NCI-H526 (cell line): ENCODE results near the gene STOML1.

Experiments used
- DNase-seq, 2 experiments: peaks; one replicate each; lab custom pipeline; 2025; lab: John Stamatoyannopoulos, UW

Gene STOML1

DNA sequence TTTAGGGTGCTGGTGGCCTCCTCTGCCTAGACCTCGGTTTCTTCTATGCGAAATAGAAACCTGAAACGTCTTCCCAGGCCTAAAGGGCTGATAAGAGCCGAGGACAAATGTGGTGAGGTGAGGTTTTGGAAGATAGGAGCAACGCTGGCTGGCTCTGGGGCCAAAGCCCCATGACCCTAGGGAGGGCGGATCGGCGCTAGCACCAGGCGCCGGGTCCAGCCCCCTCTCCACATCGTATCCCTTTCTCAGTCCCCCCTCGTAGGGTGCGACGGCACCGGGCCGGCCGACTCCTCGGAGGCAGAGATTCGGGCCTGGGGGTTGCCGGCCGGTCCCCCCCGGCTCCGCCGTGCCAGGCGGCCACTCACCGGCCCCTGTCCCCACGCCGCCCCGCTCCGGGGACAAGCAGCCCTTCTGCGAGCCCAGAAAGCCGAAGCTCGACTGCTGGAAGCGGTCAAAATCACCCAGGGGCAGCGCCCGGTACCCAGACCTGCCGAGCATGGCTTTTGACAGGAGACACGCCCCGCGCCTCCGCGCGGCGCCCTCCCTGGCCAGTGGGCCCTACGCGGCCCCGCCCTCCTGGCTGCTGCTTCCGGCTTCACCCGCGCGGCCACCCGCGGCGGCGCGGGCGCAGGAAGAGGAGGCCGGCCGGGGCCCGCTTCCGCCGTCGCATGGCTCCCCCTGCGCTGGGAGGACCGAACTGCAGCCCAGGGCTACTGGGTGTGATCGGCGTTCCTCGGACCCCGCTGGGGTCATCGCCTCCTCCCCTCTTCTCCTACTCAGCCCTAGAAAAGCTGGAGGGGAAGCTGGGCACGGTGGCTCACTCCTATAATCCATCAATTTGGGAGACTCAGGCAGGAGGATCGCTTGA is at the start of gene STOML1:
Gene STOML1, minus strand, starts transcription at position 570 of the 868 bp plus-strand sequence. Its CDS starts 72 bp downstream, at position 498.
- DNase-seq: peak; percentile 73 to 95

DNA sequence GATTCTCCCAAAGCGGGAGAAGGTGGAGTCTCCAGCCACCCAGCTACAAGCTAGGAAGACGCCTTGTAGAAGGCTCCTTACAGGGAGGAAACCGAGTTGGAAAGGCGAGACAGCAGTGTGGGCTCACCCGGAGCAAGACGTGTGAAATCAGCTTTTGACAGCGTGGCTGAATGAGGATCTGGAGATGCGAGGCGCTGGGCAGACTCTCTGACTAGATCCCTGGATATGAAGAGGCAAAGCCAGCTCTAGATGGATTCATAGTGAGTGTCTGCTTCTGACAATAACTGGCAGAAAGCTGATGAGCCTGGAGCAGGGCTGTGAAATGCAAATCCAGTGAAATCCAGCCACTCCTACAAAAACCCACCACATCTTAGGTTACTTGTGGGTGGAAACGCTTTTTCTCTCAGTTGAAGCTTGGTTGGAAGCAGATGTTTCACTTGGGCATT is 49.2 kb upstream of the STOML1 start:
- DNase-seq: peak; percentile 29 to 57

DNA sequence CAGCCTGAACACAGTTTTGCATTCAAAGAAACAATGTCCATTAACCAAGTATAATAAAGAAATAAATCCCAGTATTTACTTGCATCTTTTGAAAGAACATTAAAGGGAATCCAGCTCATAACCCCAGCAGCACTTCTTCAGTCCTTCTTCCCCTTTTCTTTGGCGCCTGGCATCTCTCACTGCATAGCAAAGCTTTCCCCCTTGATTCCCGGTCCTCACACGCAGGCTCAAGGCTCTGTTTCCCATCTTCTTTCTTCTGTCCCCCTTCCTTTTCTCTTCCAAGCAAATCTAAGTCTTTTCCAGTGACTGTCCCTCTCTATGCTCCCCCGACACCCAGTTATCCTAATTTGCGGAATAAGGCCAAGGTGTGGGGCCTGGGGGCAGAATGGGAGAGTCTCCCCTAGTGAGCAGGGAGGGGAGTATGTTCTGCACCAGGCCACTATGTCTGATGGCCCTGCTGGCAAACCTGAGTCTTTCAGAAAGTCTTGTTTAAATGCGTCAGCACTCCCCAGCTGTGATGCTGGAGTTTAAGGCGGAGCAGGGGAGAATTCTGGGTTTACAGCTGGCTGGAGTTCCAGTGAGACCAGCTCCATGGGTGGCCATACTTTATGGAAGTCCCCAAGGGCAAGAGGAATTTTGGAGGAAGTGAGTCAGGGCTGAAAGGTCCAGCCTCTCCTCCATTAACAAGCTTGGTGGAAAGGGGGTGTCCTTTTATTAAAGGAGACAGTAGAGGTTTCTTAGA is 48.2 kb upstream of the STOML1 start:
- no peak for DNase-seq

- peak in 1 of 2 experiments; percentile 10 for DNase-seq
These were observed 47.5 kb upstream of the STOML1 start for GRCh38 chr15:74039656-74040010.

GRCh38 chr15:74038707-74039655 is 46.9 kb upstream of the STOML1 start:
- no peak for DNase-seq

- DNase-seq: peak in 1 of 2 experiments; percentile 31
These were observed 45.3 kb upstream of the STOML1 start for GRCh38 chr15:74037171-74038117.

DNA sequence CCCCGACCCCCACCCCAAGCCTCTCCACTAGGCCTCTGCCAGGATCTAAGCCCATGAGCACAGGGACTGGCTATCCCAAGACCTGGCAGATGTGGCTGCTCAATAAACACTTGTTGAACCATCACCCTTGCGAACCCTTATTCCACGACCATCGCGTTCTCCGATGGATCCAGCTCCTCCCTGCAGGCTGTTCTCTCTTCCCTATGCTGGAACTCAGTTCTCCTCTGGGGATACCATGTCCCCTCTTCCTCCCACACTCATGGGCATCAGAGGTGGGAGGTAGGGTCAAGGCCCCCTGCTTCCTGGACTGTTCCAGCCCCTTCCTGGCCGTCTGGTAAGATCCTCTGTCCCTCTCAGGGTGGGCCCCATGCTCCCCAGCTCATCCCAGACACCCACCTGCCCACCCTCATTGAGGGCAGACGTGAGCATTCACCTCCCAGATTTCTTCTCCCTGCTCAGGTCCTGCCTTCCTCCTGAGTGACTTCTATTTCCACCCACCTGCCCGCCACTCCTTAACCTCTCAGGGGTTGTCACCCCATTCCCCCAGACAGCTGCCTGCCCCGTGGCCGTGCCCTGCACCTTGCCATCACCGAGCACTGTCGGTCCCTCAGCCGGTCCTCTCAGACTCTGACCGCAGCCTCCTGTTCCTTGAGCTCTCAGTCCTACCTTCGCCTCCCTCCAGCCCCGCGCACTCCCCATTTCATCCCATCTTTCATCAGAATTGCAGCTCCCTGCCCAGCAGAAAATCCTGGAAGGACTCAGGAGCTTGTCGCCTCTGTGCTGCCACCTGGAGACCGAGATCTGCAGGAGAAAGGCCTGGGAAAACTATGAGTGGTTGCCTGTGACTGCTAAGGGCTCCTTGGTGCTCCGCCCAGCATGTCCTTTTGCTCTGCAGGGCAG is 44.4 kb upstream of the STOML1 start:
- DNase-seq: peak; percentile 5 to 74

GRCh38 chr15:74035121-74036017 is 43.3 kb upstream of the STOML1 start:
- no peak for DNase-seq

DNA sequence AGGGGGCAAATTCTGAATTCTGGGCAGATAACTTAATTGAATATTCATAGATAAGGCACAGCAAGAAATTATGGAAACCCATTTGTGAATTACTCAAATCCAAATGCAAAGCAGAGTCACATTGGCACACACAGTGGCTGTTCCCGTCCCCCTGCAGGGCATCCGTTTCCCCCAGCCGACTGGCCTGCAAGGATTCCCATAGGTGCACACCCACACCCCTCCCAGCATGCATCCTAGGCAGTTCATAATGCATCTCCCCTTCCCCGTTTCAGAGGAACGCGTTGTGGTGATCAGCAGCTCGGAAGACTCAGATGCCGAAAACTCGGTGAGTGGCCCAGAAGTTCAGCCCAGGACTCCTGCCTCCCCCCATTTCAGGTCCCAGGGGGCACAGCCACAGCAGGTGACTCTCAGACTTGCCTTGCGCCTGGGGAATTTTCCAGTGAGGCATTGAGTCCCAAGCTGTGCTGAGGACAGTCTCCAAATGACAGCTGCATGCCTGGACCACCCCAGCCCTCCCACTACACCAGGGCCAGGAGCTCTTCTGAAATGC is 42.2 kb upstream of the STOML1 start:
- peak; percentile 42 to 79 for DNase-seq

DNA sequence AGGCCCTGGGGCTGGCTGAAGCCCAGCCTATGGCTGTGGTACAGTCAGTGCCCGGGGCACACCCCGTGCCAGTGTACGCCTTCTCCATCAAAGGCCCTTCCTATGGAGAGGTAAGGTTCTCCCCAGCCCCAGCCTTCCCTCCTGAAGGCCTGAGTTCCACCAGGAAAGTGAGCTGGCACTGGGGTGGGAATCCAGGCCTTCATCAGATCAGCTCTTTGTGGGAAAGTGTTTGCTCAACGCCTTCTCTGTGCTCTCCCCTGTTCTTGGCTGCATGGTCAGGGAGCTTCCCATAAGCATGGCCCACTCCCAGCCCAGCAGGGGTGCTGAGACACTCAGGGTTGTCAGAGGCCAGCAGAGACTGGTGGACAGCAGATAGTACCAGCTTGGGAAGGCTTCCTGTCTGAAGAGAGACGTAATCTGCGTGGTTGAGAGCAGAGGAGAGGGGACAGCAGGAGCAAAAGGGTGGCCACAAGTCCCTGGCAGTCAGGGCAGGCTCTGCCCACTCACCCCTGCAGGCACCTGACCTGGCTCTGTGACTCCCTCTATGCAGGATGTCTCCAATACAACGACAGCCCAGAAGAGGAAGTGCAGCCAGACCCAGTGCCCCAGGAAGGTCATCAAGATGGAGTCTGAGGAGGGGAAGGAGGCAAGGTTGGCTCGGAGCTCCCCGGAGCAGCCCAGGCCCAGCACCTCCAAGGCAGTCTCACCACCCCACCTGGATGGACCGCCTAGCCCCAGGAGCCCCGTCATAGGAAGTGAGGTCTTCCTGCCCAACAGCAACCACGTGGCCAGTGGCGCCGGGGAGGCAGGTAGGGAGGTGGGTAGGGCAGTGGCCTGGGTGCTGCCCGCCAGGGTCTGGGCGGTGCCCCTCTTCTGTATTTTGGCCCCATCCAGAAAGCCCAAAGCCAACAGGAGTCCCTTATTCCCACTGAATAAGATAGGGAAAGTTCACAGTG is 40.8 kb upstream of the STOML1 start:
- DNase-seq: no peak

DNA sequence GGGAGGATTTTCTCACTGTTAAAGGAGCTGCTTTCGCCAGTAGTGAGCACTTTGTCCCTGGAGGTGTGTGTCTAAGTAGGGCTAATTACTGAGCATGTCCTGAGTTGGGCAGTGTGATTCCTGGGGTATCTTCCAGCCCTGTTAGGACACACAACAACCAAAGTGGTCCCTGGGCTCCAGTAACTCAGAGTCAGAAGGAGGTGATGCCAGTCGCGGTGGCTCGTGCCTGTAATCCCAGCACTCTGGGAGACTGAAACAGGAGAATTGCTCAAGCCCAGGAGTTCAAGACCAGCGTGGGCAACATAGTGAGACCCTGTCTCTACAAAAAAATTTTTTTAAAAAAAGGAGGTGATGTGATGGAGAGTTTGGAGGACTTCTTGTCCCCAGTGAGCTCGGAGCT is 40.0 kb upstream of the STOML1 start:
- no peak for DNase-seq

- DNase-seq: no peak
These were observed 36.6 kb upstream of the STOML1 start for GRCh38 chr15:74028646-74029045.

- no peak for DNase-seq
These were observed 35.6 kb upstream of the STOML1 start for GRCh38 chr15:74027688-74028087.

- no peak for DNase-seq
These were observed 33.3 kb upstream of the STOML1 start for GRCh38 chr15:74025436-74025835.

- no peak for DNase-seq
These were observed 32.6 kb upstream of the STOML1 start for GRCh38 chr15:74024687-74025086.

GRCh38 chr15:74022706-74023470 is 30.8 kb upstream of the STOML1 start:
- DNase-seq: no peak
